ENCODE measurements around the gene BAG1.

The BAG1 gene

GRCh38 chr9:33264473-33265177 lies at the start of gene BAG1, which contains the start of gene CHMP5:
Gene BAG1 (minus strand): TSS chr9:33264708.
Gene CHMP5 (plus strand): TSS chr9:33265049. CDS start chr9:33265079, 30 bp downstream.
- DNase-seq: peak; percentile 99

GRCh38 chr9:33311953-33312352 lies 47.4 kb upstream of the BAG1 start:
- DNase-seq: no peak

GRCh38 chr9:33310748-33311147 lies 46.2 kb upstream of the BAG1 start:
- no peak for DNase-seq

- no peak for DNase-seq
These were observed 45.4 kb upstream of the BAG1 start for GRCh38 chr9:33309903-33310302.

GRCh38 chr9:33307067-33307466 lies 42.6 kb upstream of the BAG1 start:
- DNase-seq: no peak

- DNase-seq: no peak
These were observed 41.5 kb upstream of the BAG1 start for GRCh38 chr9:33306037-33306436.

GRCh38 chr9:33304362-33304761 lies 39.9 kb upstream of the BAG1 start:
- no peak for DNase-seq

- no peak for DNase-seq
These were observed 36.0 kb upstream of the BAG1 start for GRCh38 chr9:33300546-33300945.

- no peak for DNase-seq
These were observed 32.9 kb upstream of the BAG1 start for GRCh38 chr9:33297432-33297831.

GRCh38 chr9:33295571-33295970 lies 31.1 kb upstream of the BAG1 start:
- DNase-seq: no peak

- DNase-seq: no peak
These were observed 30.3 kb upstream of the BAG1 start for GRCh38 chr9:33294670-33295432.

- DNase-seq: no peak
These were observed 29.3 kb upstream of the BAG1 start for GRCh38 chr9:33293782-33294181.

GRCh38 chr9:33291901-33292300 lies 27.4 kb upstream of the BAG1 start:
- no peak for DNase-seq

GRCh38 chr9:33291031-33291397 lies 26.5 kb upstream of the BAG1 start:
- no peak for DNase-seq

GRCh38 chr9:33290247-33291030 lies 25.9 kb upstream of the BAG1 start, which contains the start of gene NFX1:
Gene NFX1 (plus strand): TSS chr9:33290516. CDS start chr9:33290573, 57 bp downstream.
- peak; percentile 95 for DNase-seq

GRCh38 chr9:33289936-33290246 lies 25.4 kb upstream of the BAG1 start:
- DNase-seq: no peak

- no peak for DNase-seq
These were observed 25.0 kb upstream of the BAG1 start for GRCh38 chr9:33289496-33289895.

GRCh38 chr9:33288828-33289483 lies 24.4 kb upstream of the BAG1 start:
- DNase-seq: no peak

- no peak for DNase-seq
These were observed 23.7 kb upstream of the BAG1 start for GRCh38 chr9:33288235-33288634.

GRCh38 chr9:33287087-33287490 lies 22.6 kb upstream of the BAG1 start:
- peak; percentile 48 for DNase-seq

GRCh38 chr9:33285502-33285901 lies 21.0 kb upstream of the BAG1 start:
- DNase-seq: no peak

- no peak for DNase-seq
These were observed 13.0 kb upstream of the BAG1 start for GRCh38 chr9:33277484-33277883.

GRCh38 chr9:33273972-33274328 lies 9.4 kb upstream of the BAG1 start:
- DNase-seq: no peak

Measured in COR-L47 (cell line).